ENCODE data around the gene CST4.
"Not testable (repeated sequence)": the region's sequence is repeated elsewhere in the genome, so short reads cannot be mapped to it uniquely, and the experiment has no call there.

CST4 gene

GRCh38 chr20:23710771-23711170, 21.9 kb upstream of the CST4 start:
- H3K4me3 ChIP-seq (ENCODE audit: low read depth, low read length): no peak overlapping the region
- TF ChIP-seq, protein P1, sequence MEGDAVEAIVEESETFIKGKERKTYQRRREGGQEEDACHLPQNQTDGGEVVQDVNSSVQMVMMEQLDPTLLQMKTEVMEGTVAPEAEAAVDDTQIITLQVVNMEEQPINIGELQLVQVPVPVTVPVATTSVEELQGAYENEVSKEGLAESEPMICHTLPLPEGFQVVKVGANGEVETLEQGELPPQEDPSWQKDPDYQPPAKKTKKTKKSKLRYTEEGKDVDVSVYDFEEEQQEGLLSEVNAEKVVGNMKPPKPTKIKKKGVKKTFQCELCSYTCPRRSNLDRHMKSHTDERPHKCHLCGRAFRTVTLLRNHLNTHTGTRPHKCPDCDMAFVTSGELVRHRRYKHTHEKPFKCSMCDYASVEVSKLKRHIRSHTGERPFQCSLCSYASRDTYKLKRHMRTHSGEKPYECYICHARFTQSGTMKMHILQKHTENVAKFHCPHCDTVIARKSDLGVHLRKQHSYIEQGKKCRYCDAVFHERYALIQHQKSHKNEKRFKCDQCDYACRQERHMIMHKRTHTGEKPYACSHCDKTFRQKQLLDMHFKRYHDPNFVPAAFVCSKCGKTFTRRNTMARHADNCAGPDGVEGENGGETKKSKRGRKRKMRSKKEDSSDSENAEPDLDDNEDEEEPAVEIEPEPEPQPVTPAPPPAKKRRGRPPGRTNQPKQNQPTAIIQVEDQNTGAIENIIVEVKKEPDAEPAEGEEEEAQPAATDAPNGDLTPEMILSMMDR (IDR thresholded peaks at IDR 0.05; ENCODE audit: low read depth, low read length, missing control alignments): no peak
- DNase-seq (ENCODE audit: low read depth): no peak

GRCh38 chr20:23705895-23706294, 17.1 kb upstream of the CST4 start:
- no peak for DNase-seq (ENCODE audit: low read depth)
- TF ChIP-seq, protein P1 (IDR thresholded peaks at IDR 0.05; ENCODE audit: low read depth, low read length, missing control alignments): no peak
- H3K4me3 ChIP-seq (ENCODE audit: low read depth, low read length): no peak overlapping the region

- TF ChIP-seq, protein P1 (IDR thresholded peaks at IDR 0.05; ENCODE audit: low read depth, low read length, missing control alignments): no peak
- no peak for DNase-seq (ENCODE audit: low read depth)
These were observed 13.2 kb upstream of the CST4 start for GRCh38 chr20:23702021-23702420.

GRCh38 chr20:23700931-23701330, 12.1 kb upstream of the CST4 start:
- DNase-seq (ENCODE audit: low read depth): no peak
- TF ChIP-seq, protein P1 (IDR thresholded peaks at IDR 0.05; ENCODE audit: low read depth, low read length, missing control alignments): no peak
- H3K4me3 ChIP-seq (ENCODE audit: low read depth, low read length): no peak overlapping the region

More at GRCh38 chr20:23702021-23702420, 13.2 kb upstream of the CST4 start:
- no peak overlapping the region for H3K4me3 ChIP-seq (ENCODE audit: low read depth, low read length)

DNA sequence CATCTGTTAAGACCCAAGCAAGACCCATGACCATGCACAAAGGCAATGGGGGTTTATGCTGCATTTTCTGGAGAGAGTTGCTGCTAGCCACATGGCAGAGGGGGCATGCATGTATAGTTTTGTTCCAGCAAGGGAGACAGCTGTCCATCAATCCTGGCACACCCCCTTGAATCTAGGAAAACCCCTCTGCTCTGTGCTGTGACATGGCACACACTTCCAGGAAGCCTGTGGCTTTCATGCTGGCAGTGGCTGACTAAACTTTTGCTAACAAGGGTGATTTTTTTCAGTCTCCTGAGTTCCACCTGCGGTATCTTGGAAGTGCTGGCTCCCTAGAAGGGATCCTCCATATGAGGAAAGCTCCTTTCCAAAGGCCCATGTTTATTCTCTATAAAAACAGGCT, 9.1 kb upstream of the CST4 start:
- no peak for DNase-seq (ENCODE audit: low read depth)

DNA sequence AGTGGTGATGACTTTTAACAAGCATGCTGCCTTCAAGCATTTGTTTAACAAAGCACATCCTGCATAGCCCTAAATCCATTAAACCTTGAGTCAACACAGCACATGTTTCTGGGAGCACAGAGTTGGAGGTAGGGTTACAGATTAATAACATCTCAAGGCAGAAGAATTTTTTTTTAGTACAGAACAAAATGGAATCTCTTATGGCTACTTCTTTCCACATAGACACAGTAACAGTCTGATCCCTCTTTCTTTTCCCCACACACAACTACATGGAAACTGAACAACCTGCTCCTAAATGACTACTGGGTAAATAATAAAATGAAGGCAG, 6.2 kb upstream of the CST4 start:
- H3K4me3 ChIP-seq (ENCODE audit: low read depth, low read length); DNase-seq (ENCODE audit: low read depth): not testable (repeated sequence)

More for the DNA sequence above, 9.1 kb upstream of the CST4 start:
- TF ChIP-seq, protein P1 (IDR thresholded peaks at IDR 0.05; ENCODE audit: low read depth, low read length, missing control alignments): no peak
- no peak overlapping the region for H3K4me3 ChIP-seq (ENCODE audit: low read depth, low read length)

DNA sequence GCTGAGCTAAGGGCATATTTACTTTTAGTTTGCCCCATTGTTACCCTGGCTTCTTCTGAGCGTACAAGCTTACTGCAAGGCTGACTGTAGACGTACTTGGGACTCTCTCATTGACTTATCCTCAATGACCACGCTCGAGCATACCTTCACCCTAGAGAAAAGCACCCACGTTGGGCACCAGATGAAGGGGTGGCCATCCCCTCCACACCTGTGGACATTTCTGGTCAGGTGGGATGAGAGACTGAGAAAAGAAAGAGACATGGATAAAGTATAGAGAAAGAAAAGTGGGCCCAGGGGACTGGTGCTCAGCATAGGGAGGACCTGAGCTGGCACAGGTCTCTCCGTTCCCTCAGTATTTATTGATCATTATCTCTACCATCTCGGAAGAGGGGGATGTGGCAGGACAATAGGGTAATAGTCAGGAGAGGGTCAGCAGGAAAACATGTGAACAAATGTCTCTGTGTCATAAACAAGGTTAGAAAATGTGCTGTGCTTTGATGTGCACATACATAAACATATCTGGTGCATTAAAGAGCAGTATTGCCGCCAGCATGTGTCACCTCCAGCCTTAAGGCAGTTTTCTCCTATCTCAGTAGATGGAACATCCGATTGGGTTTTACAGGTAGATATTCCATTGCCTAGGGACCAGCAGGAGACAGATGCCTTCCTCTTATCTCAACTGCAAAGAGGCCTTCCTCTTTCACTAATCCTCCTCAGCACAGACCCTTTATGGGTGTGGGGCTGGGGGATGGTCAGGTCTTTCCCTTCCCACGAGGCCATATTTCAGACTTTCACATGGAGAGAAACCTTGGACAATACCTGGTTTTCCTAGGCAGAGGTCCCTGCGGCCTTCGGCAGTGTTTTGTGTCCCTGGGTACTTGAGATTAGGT, 5.6 kb upstream of the CST4 start:
- DNase-seq (ENCODE audit: low read depth); H3K4me3 ChIP-seq (ENCODE audit: low read depth, low read length): not testable (repeated sequence)

GRCh38 chr20:23692725-23693619, 4.1 kb upstream of the CST4 start:
- H3K4me3 ChIP-seq (ENCODE audit: low read depth, low read length); DNase-seq (ENCODE audit: low read depth): not testable (repeated sequence)
